Astrocyte (in vitro differentiated cells and primary cell): ENCODE measurements around the gene COL19A1.

Experiments
- CTCF ChIP-seq: IDR thresholded peaks from 2 replicates; pipeline ENCODE4 v1.5.1; 2011; ENCODE audit warnings: low read depth, mild to moderate bottlenecking, inconsistent platforms, low read length, moderate library complexity; ENCODE audit not compliant: insufficient read depth
- EZH2 ChIP-seq: IDR thresholded peaks from 2 replicates; pipeline ENCODE4 v1.6.1; 2012; ENCODE audit warnings: mild to moderate bottlenecking, low read length, inconsistent platforms; ENCODE audit not compliant: insufficient read depth

DNA sequence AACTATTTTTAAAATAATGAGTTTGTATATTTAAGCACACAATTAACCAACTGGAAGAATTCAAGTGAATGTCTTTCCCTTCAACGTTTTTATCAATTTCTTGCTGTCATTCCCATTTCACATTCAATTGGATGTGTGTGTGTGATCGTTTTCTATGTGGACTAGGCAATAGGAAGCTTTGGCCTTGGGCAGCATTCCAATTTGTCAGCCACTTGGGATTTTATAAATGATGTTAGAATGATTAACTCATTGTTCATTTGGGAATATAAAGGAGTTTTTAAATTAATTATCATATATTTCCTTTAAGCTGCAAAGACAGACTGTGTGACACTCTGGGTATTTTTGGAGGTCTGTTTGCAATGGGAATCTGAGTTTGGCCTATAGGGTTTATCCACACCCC, 274.1 kb downstream of the COL19A1 start:
- TF ChIP-seq CTCF, result no peak
- TF ChIP-seq EZH2, result no peak
